NCI-H1105 (cell line): ENCODE results near the gene GATA2.

ENCODE experiments used
- DNase-seq: peaks from one replicate; lab custom pipeline; 2025; lab: John Stamatoyannopoulos, UW

GATA2 gene

GRCh38 chr3:128502712-128503111, 9.7 kb upstream of the GATA2 start:
- no peak for DNase-seq

- DNase-seq, result no peak
These were observed 8.4 kb upstream of the GATA2 start for GRCh38 chr3:128501431-128501830.

GRCh38 chr3:128500556-128500955, 7.6 kb upstream of the GATA2 start:
- DNase-seq, result no peak

GRCh38 chr3:128499724-128500275, 6.8 kb upstream of the GATA2 start:
- no peak for DNase-seq

- DNase-seq, result no peak
These were observed 6.0 kb upstream of the GATA2 start for GRCh38 chr3:128498901-128499530.

GRCh38 chr3:128498127-128498626, 5.2 kb upstream of the GATA2 start:
- DNase-seq, result no peak

- DNase-seq, result peak; percentile 95
These were observed 4.5 kb upstream of the GATA2 start for GRCh38 chr3:128497305-128498126.

- DNase-seq, result no peak
These were observed 3.8 kb upstream of the GATA2 start for GRCh38 chr3:128496602-128497304.

- no peak for DNase-seq
These were observed 3.1 kb upstream of the GATA2 start for GRCh38 chr3:128496019-128496601.

- DNase-seq, result no peak
These were observed 2.5 kb upstream of the GATA2 start for GRCh38 chr3:128495435-128495970.

- DNase-seq, result no peak
These were observed 1.3 kb upstream of the GATA2 start for GRCh38 chr3:128494367-128494650.

- no peak for DNase-seq
These were observed 767 bp upstream of the GATA2 start for GRCh38 chr3:128493570-128494366.

GRCh38 chr3:128491941-128492670, 895 bp downstream of the GATA2 start:
- DNase-seq, result no peak

- DNase-seq, result no peak
These were observed 1.4 kb downstream of the GATA2 start for GRCh38 chr3:128491691-128491940.

- no peak for DNase-seq
These were observed 1.9 kb downstream of the GATA2 start for GRCh38 chr3:128490915-128491690.

GRCh38 chr3:128490650-128490914, 2.4 kb downstream of the GATA2 start:
- DNase-seq, result no peak

- peak; percentile 78 for DNase-seq
These were observed 2.9 kb downstream of the GATA2 start for GRCh38 chr3:128489927-128490649.

GRCh38 chr3:128489674-128489926, 3.4 kb downstream of the GATA2 start:
- no peak for DNase-seq

- peak; percentile 80 for DNase-seq
These were observed 3.9 kb downstream of the GATA2 start for GRCh38 chr3:128488991-128489673.
